ENCODE results near the gene MIX23.

Gene MIX23

GRCh38 chr3:122355612-122356011 is 27.4 kb downstream of the MIX23 start:
- H3K27ac ChIP-seq (ENCODE audit: extremely low read depth, low read depth, low read length), result no peak overlapping the region
- H3K9me3 ChIP-seq (ENCODE audit: control insufficient read depth, insufficient read depth, low read depth, low read length), result no peaks in the 10 kb centered on the region
- CTCF ChIA-PET, result interaction anchor here (2.3 kb wide), 1 partner anchor 254 kb away, joined by 15 read pairs; no protein-coding TSS in a partner anchor
- no peak overlapping the region for H3K4me3 ChIP-seq (ENCODE audit: low read depth, low read length)
- peaks cover 0 to 13% of the 10 kb centered on the region in 2 experiments; a peak in 2 of 3 replicates for H3K36me3 ChIP-seq (ENCODE audit: control insufficient read depth in 2 of 2, insufficient read depth in 1 of 2, low read length in 2 of 2)
- H3K4me1 ChIP-seq (ENCODE audit: control insufficient read depth, insufficient read depth, low read length), result no peaks in the 10 kb centered on the region
- TF ChIP-seq WT1 (tag by site-specific recombination; IDR thresholded peaks at IDR 0.05), result no peak
- no peak for TF ChIP-seq ZNF211 (tag by site-specific recombination; IDR thresholded peaks at IDR 0.05; ENCODE audit: low read depth)
- no peak for TF ChIP-seq ZBTB1 (tag by site-specific recombination; IDR thresholded peaks at IDR 0.05)
- no peak for TF ChIP-seq ZNF280D (tag by site-specific recombination; IDR thresholded peaks at IDR 0.05)
- no peak for TF ChIP-seq ZNF596 (tag by site-specific recombination; IDR thresholded peaks at IDR 0.05)
- TF ChIP-seq ZNF16 (tag by site-specific recombination; IDR thresholded peaks at IDR 0.05; ENCODE audit: low read depth), result no peak
- POLR2A ChIA-PET, result no interaction called here

DNA sequence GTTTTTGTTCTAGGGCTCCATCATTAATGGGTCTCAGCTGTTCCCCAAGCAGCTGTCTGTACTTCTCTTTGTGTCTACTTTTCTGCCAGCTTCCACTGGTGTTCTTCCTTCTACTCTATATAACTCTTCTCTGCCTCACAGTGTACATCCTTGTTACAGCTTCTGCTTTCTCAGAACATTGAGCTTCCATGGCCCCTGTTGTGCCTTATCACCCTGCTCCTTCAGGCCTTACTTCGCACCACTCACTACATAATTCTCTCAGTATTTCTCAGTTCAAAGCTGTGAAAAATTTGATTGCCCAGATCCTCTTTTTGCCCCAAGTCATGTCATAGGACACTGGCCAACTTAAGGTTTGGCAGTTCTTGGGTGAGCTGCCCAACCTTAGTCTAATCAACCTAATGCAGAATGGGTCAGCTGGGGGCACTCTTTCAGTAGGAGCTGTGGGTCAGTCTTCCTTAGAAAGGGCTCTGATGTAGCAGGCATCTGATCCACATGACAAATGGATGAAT is 29.1 kb downstream of the MIX23 start:
- Histone ChIP-seq H3K27ac (ENCODE audit: extremely low read depth, low read depth, low read length) (no peak overlapping the region), H3K9me3 (ENCODE audit: control insufficient read depth, insufficient read depth, low read depth, low read length) (no peaks in the 10 kb centered on the region), H3K4me1 (ENCODE audit: control insufficient read depth, insufficient read depth, low read length) (no peaks in the 10 kb centered on the region), H3K4me3 (ENCODE audit: low read depth, low read length) (no peak overlapping the region), H3K36me3 (ENCODE audit: control insufficient read depth in 2 of 2, insufficient read depth in 1 of 2, low read length in 2 of 2) (peaks cover 0 to 11% of the 10 kb centered on the region in 2 experiments; a peak in 1 of 3 replicates)
- no peak for TF ChIP-seq ZNF837 (tag by site-specific recombination; IDR thresholded peaks at IDR 0.05)
- no peak for TF ChIP-seq ZNF362 (tag by site-specific recombination; IDR thresholded peaks at IDR 0.05)
- TF ChIP-seq SCRT2 (tag by site-specific recombination; IDR thresholded peaks at IDR 0.05), result no peak
- no peak for TF ChIP-seq ZNF221 (tag by site-specific recombination; IDR thresholded peaks at IDR 0.05; ENCODE audit: borderline replicate concordance)
- TF ChIP-seq ZNF664 (tag by site-specific recombination; IDR thresholded peaks at IDR 0.05), result no peak
- no peak for TF ChIP-seq ZNF449 (tag by site-specific recombination; IDR thresholded peaks at IDR 0.05)
- TF ChIP-seq ZNF354C (tag by site-specific recombination; IDR thresholded peaks at IDR 0.05; ENCODE audit: borderline replicate concordance, low read depth), result no peak
- no peak for TF ChIP-seq ZNF2 (tag by site-specific recombination; IDR thresholded peaks at IDR 0.05)
- TF ChIP-seq ZNF341 (tag by site-specific recombination; IDR thresholded peaks at IDR 0.05; ENCODE audit: low read depth), result no peak
- TF ChIP-seq GFI1B (tag by site-specific recombination; IDR thresholded peaks at IDR 0.05), result no peak
- no peak for TF ChIP-seq HOXC10 (CRISPR knock-in tag; IDR thresholded peaks at IDR 0.05)
- TF ChIP-seq IKZF3 (tag by site-specific recombination; IDR thresholded peaks at IDR 0.05), result no peak
- POLR2A ChIA-PET, result no interaction called here
- CTCF ChIA-PET, result no interaction called here
